ENCODE data around the gene FAAP24.
"Not testable (repeated sequence)": the region's sequence is repeated elsewhere in the genome, so short reads cannot be mapped to it uniquely, and the experiment has no call there.

Gene FAAP24

GRCh38 chr19:33025468-33026238, 53.6 kb downstream of the FAAP24 start:
- Histone ChIP-seq H3K9me3 (ENCODE audit: control insufficient read depth, insufficient read depth, low read depth, low read length) (peaks cover 12% of the 10 kb centered on the region), H3K36me3 (ENCODE audit: control insufficient read depth in 2 of 2, insufficient read depth in 1 of 2, low read length in 2 of 2) (peaks cover 11 to 54% of the 10 kb centered on the region in 2 experiments)
- H3K4me3 ChIP-seq (ENCODE audit: low read depth, low read length); H3K27ac ChIP-seq (ENCODE audit: extremely low read depth, low read depth, low read length); CTCF ChIA-PET; H3K4me1 ChIP-seq (ENCODE audit: control insufficient read depth, insufficient read depth, low read length): not testable (repeated sequence)
- POLR2A ChIA-PET, result interaction anchor here (0.5 to 0.6 kb wide), 2 partner anchors 10 to 64 kb away, joined by 3 to 5 read pairs; no protein-coding TSS in a partner anchor

- Histone ChIP-seq H3K36me3 (ENCODE audit: control insufficient read depth in 2 of 2, insufficient read depth in 1 of 2, low read length in 2 of 2) (peaks cover 7 to 53% of the 10 kb centered on the region in 2 experiments), H3K9me3 (ENCODE audit: control insufficient read depth, insufficient read depth, low read depth, low read length) (peaks cover 12% of the 10 kb centered on the region), H3K27ac (ENCODE audit: extremely low read depth, low read depth, low read length) (0 out of 2 replicates have a peak overlapping the region, but pooled peaks have one; percentile 24)
- ChIA-PET CTCF (interaction anchor here (0.9 kb wide), 1 partner anchor 51 kb away, joined by 3 read pairs; no protein-coding TSS in a partner anchor), POLR2A (interaction anchor here (0.5 kb wide), 1 partner anchor 9 kb away, joined by 3 read pairs; no protein-coding TSS in a partner anchor)
- not testable (repeated sequence) for H3K4me1 ChIP-seq (ENCODE audit: control insufficient read depth, insufficient read depth, low read length); H3K4me3 ChIP-seq (ENCODE audit: low read depth, low read length)
These were observed 54.6 kb downstream of the FAAP24 start for GRCh38 chr19:33026602-33027001.

Data from HEK293 (cell line).